GM19438 (cell line): Measurements from ENCODE around the gene TBCCD1.

Source experiments
- ATAC-seq: cut with Tn5 transposase; IDR thresholded peaks from one replicate; pipeline ENCODE4 v1.9.1; 2021; ENCODE audit warnings: low read depth; ENCODE audit not compliant: unreplicated experiment

The TBCCD1 gene

GRCh38 chr3:186523434-186523833, 43.7 kb downstream of the TBCCD1 start:
- no peak for ATAC-seq

DNA sequence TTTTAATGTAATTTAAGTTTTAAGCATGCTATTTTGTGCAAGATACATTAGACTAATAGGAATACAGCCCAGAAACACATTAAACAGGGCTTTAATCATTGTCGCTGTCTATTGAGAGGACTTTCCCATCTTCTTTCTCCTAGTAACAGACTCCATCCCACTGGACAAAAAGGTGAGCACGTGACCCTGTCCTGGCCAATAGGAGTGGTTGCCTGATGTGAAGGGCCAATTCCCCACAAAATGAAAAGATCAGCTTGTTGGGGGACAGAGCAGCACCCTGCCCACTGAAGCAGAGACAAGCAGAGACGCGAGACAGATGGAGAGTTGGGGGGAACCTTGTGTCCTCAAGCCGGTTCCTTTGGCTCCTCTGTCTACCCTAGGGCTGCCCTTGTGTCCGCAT, 44.1 kb downstream of the TBCCD1 start:
- no peak for ATAC-seq

DNA sequence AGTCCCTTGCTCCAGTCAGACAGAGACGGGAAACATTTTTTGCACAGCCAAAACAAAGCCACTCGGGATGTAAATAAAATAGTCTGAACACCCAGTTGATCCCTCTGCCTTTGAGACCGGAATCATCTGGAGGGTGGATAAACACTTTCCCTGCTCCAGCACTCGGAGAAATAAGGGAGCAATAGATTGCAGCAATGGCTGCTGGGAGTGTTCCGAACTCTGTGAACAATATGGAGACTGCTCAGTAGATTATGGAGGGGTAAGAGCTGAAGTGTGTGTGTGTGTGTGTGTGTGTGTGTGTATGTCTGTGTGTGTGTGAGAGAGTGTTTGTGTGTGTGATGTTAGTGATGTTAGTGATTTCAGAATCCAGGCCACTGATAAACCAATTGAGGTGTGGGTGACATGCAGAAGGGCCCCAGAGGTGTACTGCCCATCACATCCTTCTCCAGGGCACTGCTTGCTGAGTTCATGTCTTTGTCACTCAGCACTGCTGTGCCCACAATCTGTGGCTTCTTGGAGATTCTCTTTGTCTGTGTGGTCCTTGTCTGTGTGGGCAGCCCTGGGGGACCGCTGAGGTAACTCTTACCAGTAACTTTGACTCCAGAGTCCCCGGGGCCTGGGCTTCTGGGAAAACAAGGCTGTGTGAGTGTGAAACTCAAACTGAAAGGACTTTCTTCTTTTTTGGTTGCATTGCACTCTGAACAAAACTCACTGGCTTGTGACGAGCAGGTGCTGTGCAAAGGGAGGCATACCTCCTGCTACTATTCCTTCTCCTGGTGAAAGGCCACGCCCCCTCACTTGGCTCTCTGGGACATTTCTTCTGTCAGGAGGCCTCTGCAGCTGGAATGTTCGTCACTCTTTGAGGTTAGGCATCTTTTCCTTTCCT, 45.9 kb downstream of the TBCCD1 start:
- ATAC-seq = peak; percentile 79

DNA sequence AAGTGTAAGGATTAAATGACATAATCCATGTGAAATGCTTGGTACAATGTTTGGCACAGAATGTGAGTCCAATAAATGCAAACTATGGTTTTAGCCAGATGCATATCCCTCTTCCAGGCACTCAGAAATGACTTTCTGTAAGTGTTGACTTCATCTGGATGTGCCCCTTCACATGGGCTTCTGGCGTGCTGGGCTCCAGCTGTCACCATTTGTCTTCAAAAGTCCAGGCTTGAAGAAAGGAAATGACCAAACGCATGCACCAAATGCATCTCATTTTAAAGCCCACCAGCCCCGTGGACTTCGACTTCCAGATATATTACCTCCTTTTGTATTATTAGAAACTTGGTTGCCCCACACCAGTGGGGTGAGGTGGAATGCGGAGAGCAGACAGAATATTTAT, 46.7 kb downstream of the TBCCD1 start:
- ATAC-seq = no peak

DNA sequence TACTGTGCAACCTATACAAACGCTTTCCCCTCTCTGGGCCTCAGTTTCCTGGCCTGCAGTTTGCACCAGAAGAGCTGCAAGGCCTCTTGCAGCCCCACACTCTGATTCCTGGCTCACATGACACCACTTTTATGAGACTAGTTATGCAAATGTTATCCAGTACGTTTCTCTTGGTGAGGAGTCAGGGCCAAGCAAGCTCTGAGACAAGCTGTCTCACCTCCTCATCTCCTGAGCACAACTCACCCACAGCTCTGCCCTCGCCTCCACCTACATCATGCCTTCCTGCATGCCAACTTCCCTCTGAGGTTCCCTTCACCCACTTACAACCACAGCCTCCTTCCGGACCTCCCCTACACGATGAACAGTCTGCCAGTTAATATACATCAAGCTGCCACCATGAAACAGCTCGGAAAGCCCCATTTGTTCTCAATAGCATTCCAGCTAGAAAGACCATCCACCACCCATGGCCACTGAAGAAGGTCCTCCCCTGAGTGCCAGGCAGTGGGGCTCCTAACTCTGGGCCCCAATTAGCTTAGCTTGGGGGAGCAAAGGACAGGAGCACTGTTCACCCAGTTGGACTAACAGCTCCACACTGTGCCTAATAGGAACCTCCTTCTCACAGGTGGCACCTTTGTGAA, 48.0 kb downstream of the TBCCD1 start:
- no peak for ATAC-seq

DNA sequence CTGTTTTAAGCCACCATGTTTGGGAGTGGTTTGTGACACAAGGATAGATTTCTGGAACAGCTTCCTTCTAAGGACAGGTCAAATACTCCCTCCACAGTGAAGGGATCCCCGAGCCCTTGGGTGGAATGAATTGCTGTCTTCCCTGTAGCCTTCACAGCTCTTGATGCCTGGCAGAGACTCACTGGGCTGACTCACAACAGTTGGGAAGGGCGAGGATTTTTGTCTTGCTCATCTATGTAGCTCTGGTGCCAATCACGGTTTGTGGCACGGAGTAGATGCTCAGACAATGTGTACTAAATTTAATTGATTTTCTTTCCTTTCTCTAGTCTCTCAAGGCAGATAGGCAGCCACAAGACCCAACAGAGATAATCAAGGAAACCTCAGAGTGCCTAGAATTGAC, 49.9 kb downstream of the TBCCD1 start:
- no peak for ATAC-seq

DNA sequence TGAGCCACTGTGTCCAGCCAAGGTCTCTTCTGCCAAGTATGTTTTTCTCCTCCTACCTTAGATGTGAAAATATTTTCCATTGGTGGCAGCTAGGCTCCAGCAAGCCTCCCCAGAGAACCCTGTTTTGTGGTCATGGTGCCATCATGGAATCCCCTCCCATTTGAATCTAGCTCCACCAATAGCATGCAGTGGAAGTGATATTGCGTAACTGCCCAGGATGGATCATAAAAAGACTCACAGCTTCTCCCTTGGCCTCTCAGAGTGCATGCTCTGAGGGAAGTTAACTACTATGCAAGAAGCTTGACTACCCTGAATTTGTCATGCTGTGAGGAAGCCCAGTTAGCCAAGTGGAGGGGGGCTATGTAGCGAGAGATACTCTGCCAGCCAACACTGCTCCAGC, 50.5 kb downstream of the TBCCD1 start:
- ATAC-seq = no peak

GRCh38 chr3:186515125-186515524, 52.0 kb downstream of the TBCCD1 start:
- no peak for ATAC-seq

- ATAC-seq = no peak
Measured at GRCh38 chr3:186514296-186515002, 52.7 kb downstream of the TBCCD1 start.

DNA sequence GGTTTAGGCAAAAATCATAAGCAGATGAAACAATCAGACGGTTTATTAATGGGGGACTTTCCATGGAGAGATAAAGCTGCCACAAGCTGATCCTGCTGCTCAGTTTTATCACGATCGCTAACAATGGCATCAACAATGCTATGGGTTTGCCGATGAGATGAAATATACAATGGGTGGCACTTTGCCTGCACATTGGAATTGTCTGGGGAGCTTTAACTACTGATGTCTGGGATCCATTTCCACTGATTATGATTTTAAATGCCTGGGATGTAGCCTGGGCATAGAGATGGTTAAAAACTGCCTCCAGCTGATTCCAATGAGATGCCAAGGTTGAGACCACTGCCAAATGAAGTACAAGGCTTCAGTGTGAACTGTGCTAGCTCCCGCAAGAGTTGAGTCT, 53.8 kb downstream of the TBCCD1 start:
- ATAC-seq = no peak

GRCh38 chr3:186512570-186513302, 54.4 kb downstream of the TBCCD1 start:
- ATAC-seq = no peak

DNA sequence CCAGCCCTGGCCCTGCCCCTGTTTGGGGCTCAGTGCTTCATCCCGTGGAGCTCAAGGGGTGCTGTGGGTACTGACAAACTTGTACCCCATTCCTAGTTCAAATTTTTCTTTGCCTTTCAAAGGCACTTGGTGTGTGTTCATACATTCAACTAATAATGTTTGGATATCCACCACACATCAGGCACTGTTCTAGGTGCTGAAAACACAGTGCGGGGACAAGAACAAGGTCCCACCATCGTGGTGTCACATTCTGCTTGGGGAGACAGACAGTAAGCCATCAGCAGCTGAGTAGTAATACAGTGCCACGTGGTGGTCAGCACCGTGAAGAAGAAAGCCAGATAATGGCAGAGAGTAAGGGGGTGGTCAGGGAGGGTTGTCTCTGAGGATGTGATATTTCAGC, 55.4 kb downstream of the TBCCD1 start:
- no peak for ATAC-seq

- ATAC-seq = peak; percentile 37
Measured at GRCh38 chr3:186511245-186511644, 55.9 kb downstream of the TBCCD1 start.

- ATAC-seq = no peak
Measured at GRCh38 chr3:186510374-186511079, 56.6 kb downstream of the TBCCD1 start.

GRCh38 chr3:186509423-186509822, 57.7 kb downstream of the TBCCD1 start:
- ATAC-seq = no peak

DNA sequence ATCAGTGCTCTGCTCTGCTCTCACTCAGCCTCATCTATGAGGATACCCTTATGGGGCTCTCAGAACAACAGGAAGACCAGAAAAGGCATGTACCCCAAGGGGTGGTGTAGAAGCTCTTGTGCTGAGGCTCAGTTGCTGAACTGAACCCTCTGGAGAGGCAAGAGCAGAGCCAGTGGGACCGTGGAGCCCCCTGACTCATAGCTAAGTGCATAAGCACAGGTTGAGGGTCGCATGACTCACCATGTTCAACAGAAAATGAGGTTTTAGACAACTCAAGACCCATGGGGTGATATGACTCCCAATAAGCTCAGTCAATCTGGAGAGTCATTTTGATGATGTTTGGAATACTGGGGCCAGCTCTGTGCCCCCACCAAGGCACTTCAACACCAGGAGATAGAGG, 60.3 kb downstream of the TBCCD1 start:
- ATAC-seq = no peak

- ATAC-seq = no peak
Measured at GRCh38 chr3:186506191-186506739, 60.9 kb downstream of the TBCCD1 start.

DNA sequence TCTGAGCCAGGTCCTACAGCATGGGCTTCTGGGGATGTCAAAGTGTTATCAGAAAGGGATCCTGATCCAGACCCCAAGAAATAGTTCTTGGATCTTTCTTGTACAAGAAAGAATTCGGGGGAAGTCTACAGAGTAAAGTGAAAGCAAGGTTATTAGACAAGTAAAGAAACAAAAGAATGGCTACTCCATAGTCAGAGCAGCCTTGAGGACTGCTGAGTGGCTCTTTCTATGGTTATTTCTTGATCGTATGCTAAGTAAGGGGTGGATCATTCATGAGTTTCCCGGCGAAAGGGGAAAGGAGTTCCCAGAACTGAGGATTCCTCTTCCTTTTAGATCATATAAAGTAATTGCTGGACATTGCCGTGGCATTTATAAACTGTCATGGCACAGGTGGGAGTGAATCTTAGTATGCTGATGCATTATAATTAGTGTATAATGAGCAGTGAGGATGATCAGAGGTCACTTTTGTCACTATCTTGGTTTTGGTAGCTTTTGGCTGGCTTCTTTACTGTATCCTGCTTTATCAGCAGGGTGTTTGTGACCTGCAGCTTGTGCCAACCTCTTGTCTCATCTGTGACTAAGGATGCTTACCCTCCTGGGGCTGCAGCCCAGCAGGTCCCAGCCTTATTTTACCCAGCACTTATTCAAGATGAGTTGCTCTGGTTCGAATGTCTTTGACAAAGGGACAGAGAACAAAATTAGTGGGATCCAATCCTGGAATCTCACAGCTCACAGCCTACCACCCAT, 64.0 kb downstream of the TBCCD1 start:
- no peak for ATAC-seq
